ENCODE results near the gene VDR.

DNA sequence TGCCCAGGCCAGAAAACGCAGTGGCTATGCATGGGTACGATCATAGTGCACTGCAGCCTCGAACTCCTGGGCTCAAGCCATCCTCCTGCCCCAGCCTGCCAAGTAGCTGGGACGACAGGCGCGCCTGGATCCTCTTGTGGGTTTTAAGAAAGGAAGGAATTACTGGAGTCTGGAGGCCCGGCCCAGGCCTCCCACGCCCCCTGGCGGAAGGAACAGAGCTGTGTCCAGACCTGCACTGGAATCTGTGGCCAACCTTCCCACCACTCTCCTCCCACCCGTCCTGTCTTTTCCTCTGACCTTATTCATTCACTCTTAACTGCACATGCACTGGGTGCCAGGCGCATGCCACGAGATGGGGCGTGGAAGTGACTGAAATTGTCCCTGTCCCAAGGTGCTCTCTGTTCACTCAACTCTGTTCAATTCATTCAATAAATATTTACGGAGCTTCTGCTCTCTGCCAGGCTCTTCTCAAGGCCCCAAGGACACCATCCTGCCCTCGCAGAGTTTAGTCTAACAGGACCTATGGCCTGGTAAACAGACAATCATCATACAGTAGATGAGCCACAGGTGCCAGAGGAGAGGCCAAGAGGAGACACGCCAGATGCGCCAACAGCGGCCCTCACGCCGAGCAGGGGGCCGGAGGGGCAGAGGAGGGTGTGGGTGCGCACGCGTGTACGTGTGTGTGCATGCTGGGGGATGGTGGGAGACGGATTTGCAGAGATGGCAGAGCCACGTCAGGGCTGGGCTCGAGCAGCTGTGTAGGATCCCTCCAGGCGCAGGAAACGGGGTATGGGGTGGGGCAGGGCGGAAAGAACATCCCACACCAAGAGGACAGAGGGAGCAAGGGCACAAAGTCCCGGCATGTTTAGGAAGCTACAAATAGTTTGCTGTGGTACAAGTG, 44.9 kb upstream of the VDR start:
- TF ChIP-seq POLR2AphosphoS5 (IDR thresholded peaks at IDR 0.05; ENCODE audit: low read depth, low read length) (no peak), TAF1 (IDR thresholded peaks at IDR 0.05; ENCODE audit: borderline replicate concordance, insufficient read depth, low read length) (no peak)
